Measurements from ENCODE around the gene TBX5. TPM values are rescaled to one million over a fixed set of nuclear protein-coding genes. Genes with fewer than 3 reads are reported as not detected.

Gene TBX5
- total RNA-seq, 2 donors from 2014 or later: not detected

GRCh38 chr12:114439817-114440216, 33.9 kb upstream of the TBX5 start:
- DNase-seq (ENCODE audit: low spot score in 2 of 2) (no peak), ATAC-seq (no peak)
- Mint-ChIP-seq H3K36me3 (no peaks in the 10 kb centered on the region), H3K27ac (no peak overlapping the region), H3K9me3 (peaks cover 0 to 6% of the 10 kb centered on the region in 2 donors)

GRCh38 chr12:114439261-114439683, 33.3 kb upstream of the TBX5 start:
- no peak overlapping the region for H3K27ac Mint-ChIP-seq
- H3K36me3 Mint-ChIP-seq: no peaks in the 10 kb centered on the region
- no peak for ATAC-seq
- H3K9me3 Mint-ChIP-seq: peaks cover 0 to 6% of the 10 kb centered on the region in 2 donors
- no peak for DNase-seq (ENCODE audit: low spot score in 2 of 2)

GRCh38 chr12:114438635-114439256, 32.8 kb upstream of the TBX5 start:
- no peak overlapping the region for H3K27ac Mint-ChIP-seq
- no peak for ATAC-seq
- DNase-seq (ENCODE audit: low spot score in 2 of 2): no peak
- H3K9me3 Mint-ChIP-seq: peaks cover 0 to 6% of the 10 kb centered on the region in 2 donors
- no peaks in the 10 kb centered on the region for H3K36me3 Mint-ChIP-seq

GRCh38 chr12:114434341-114434740, 28.4 kb upstream of the TBX5 start:
- Mint-ChIP-seq H3K27ac (no peak overlapping the region), H3K36me3 (no peaks in the 10 kb centered on the region), H3K9me3 (peaks cover 0 to 6% of the 10 kb centered on the region in 2 donors)
- no peak for DNase-seq (ENCODE audit: low spot score in 2 of 2)
- ATAC-seq: no peak

GRCh38 chr12:114431902-114432301, 26.0 kb upstream of the TBX5 start:
- Mint-ChIP-seq H3K36me3 (no peaks in the 10 kb centered on the region), H3K27ac (no peak overlapping the region), H3K9me3 (peaks cover 0 to 6% of the 10 kb centered on the region in 2 donors)
- ATAC-seq: no peak
- DNase-seq (ENCODE audit: low spot score in 2 of 2): no peak

- Mint-ChIP-seq H3K27ac (no peak overlapping the region), H3K9me3 (no peaks in the 10 kb centered on the region), H3K36me3 (no peaks in the 10 kb centered on the region)
- DNase-seq (ENCODE audit: low spot score in 2 of 2) (no peak), ATAC-seq (peak in 1 of 2 donors; percentile 74)
These were observed 24.4 kb upstream of the TBX5 start for GRCh38 chr12:114430306-114430705.

GRCh38 chr12:114425031-114425626, 19.2 kb upstream of the TBX5 start:
- no peak for ATAC-seq
- DNase-seq (ENCODE audit: low spot score in 2 of 2): no peak
- Mint-ChIP-seq H3K9me3 (peaks cover 0 to 7% of the 10 kb centered on the region in 2 donors), H3K36me3 (peaks cover 0 to 7% of the 10 kb centered on the region in 2 donors), H3K27ac (no peak overlapping the region)

GRCh38 chr12:114420944-114421335, 15.0 kb upstream of the TBX5 start:
- peaks cover 0 to 10% of the 10 kb centered on the region in 2 donors for H3K9me3 Mint-ChIP-seq
- no peak for ATAC-seq
- DNase-seq (ENCODE audit: low spot score in 2 of 2): no peak

GRCh38 chr12:114420182-114420943, 14.4 kb upstream of the TBX5 start:
- peaks cover 0 to 7% of the 10 kb centered on the region in 2 donors for H3K36me3 Mint-ChIP-seq

More at GRCh38 chr12:114420944-114421335, 15.0 kb upstream of the TBX5 start:
- peaks cover 0 to 7% of the 10 kb centered on the region in 2 donors for H3K36me3 Mint-ChIP-seq
- peak overlapping the region in 1 of 2 donors; percentile 26 for H3K27ac Mint-ChIP-seq

GRCh38 chr12:114416028-114416427, 10.1 kb upstream of the TBX5 start:
- Mint-ChIP-seq H3K36me3 (peaks cover 7 to 16% of the 10 kb centered on the region in 2 donors), H3K27ac (no peak overlapping the region), H3K9me3 (peaks cover 0 to 5% of the 10 kb centered on the region in 2 donors)
- no peak for DNase-seq (ENCODE audit: low spot score in 2 of 2)
- ATAC-seq: no peak

More at GRCh38 chr12:114420182-114420943, 14.4 kb upstream of the TBX5 start:
- H3K27ac Mint-ChIP-seq: no peak overlapping the region
- DNase-seq (ENCODE audit: low spot score in 2 of 2) (no peak), ATAC-seq (no peak)
- peaks cover 0 to 10% of the 10 kb centered on the region in 2 donors for H3K9me3 Mint-ChIP-seq

- H3K27ac Mint-ChIP-seq: no peak overlapping the region
- DNase-seq (ENCODE audit: low spot score in 2 of 2) (no peak), ATAC-seq (no peak)
- peaks cover 0 to 3% of the 10 kb centered on the region in 2 donors for H3K9me3 Mint-ChIP-seq
- peaks cover 7 to 21% of the 10 kb centered on the region in 2 donors for H3K36me3 Mint-ChIP-seq
These were observed 9.6 kb upstream of the TBX5 start for GRCh38 chr12:114415525-114415868.

- peaks cover 7 to 26% of the 10 kb centered on the region in 2 donors for H3K36me3 Mint-ChIP-seq
- H3K27ac Mint-ChIP-seq: no peak overlapping the region
- H3K9me3 Mint-ChIP-seq: peaks cover 0 to 3% of the 10 kb centered on the region in 2 donors
- ATAC-seq (no peak), DNase-seq (ENCODE audit: low spot score in 2 of 2) (no peak)
These were observed 9.1 kb upstream of the TBX5 start for GRCh38 chr12:114414866-114415524.

GRCh38 chr12:114414031-114414865, 8.3 kb upstream of the TBX5 start:
- no peak overlapping the region for H3K27ac Mint-ChIP-seq
- ATAC-seq: no peak
- no peak for DNase-seq (ENCODE audit: low spot score in 2 of 2)
- H3K9me3 Mint-ChIP-seq: peaks cover 0 to 3% of the 10 kb centered on the region in 2 donors
- peaks cover 7 to 34% of the 10 kb centered on the region in 2 donors for H3K36me3 Mint-ChIP-seq

- ATAC-seq: no peak
- H3K36me3 Mint-ChIP-seq: peaks cover 7 to 40% of the 10 kb centered on the region in 2 donors
- H3K27ac Mint-ChIP-seq: no peak overlapping the region
- H3K9me3 Mint-ChIP-seq: no peaks in the 10 kb centered on the region
- DNase-seq (ENCODE audit: low spot score in 2 of 2): no peak
These were observed 7.1 kb upstream of the TBX5 start for GRCh38 chr12:114412825-114413749.

GRCh38 chr12:114412307-114412706, 6.4 kb upstream of the TBX5 start:
- no peak for DNase-seq (ENCODE audit: low spot score in 2 of 2)
- no peak for ATAC-seq
- Mint-ChIP-seq H3K36me3 (peaks cover 8 to 40% of the 10 kb centered on the region in 2 donors), H3K27ac (no peak overlapping the region), H3K9me3 (no peaks in the 10 kb centered on the region)
